ENCODE results near the gene CORO6. TPM values are rescaled to one million over a fixed set of nuclear protein-coding genes. Genes with fewer than 3 reads are reported as not detected.

Gene CORO6
- total and polyA plus RNA-seq, 10 of the 15 experiments (the other 5 are each of a cell fraction or from before 2014, with no cell fraction given) = 0.26 to 5.0 (median 1.7) TPM; not detected in 1

- peaks cover 38% of the 10 kb centered on the region for H3K4me1 ChIP-seq (ENCODE audit: control insufficient read depth, insufficient read depth, low read length)
- H3K4me2 ChIP-seq (ENCODE audit: control insufficient read depth, insufficient read depth) = peak overlapping the region; percentile 98
- intact Hi-C loops (cut with micrococcal nuclease; ENCODE audit: unreplicated experiment) = loop anchor here (10.0 kb wide), 2 partner anchors 80 to 320 kb away; partner anchors contain the start of gene SSH2
- no TSS peak for BruUV-seq (replicated peaks)
- no peak for FAIRE-seq
- DNase-seq (ENCODE audit: low read depth, low spot score) = no peak
- no peaks in the 10 kb centered on the region; the same call in 1 of the 2 replicates for H4K20me1 ChIP-seq (ENCODE audit: control insufficient read depth, insufficient read depth)
- RAD21 ChIA-PET (ENCODE audit: unreplicated experiment) = interaction anchor here (0.9 to 3.9 kb wide), 6 partner anchors 23 to 316 kb away, joined by 3 to 25 read pairs (median 4); partner anchors contain the start of genes ANKRD13B and SSH2
- H3K9me3 ChIP-seq (replicated peaks; ENCODE audit: control insufficient read depth, insufficient read depth, low read length) = no peaks in the 10 kb centered on the region; the same call in 2 of the 3 replicates
- in situ Hi-C loops (cut with MboI) = no loop called here
- no peak overlapping the region; the same call in 1 of the 2 replicates for H3K4me3 ChIP-seq
- WGBS (ENCODE audit: insufficient coverage, insufficient replicate concordance, low lambda C conversion rate, missing lambda C conversion rate) = 45% methylated on average over 16 of the region's 16 CpGs
- no peaks in the 10 kb centered on the region for H3K36me3 ChIP-seq (ENCODE audit: control insufficient read depth in 2 of 2, insufficient read depth in 2 of 2, low read length in 1 of 2)
- no peak overlapping the region for H3K27ac ChIP-seq (ENCODE audit: control insufficient read depth, insufficient read depth)
- no peak for ATAC-seq
- no peak overlapping the region for H3K9ac ChIP-seq (ENCODE audit: control insufficient read depth, insufficient read depth, low read length)
- TF ChIP-seq PAX8 (IDR thresholded peaks at IDR 0.05) (no peak), ZNF384 (IDR thresholded peaks at IDR 0.05; ENCODE audit: borderline replicate concordance, low read depth, low read length) (no peak)
- TF ChIP-seq, protein P1, sequence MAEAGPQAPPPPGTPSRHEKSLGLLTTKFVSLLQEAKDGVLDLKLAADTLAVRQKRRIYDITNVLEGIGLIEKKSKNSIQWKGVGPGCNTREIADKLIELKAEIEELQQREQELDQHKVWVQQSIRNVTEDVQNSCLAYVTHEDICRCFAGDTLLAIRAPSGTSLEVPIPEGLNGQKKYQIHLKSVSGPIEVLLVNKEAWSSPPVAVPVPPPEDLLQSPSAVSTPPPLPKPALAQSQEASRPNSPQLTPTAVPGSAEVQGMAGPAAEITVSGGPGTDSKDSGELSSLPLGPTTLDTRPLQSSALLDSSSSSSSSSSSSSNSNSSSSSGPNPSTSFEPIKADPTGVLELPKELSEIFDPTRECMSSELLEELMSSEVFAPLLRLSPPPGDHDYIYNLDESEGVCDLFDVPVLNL (IDR thresholded peaks at IDR 0.05; ENCODE audit: low read depth, low read length) = no peak
- H3K79me2 ChIP-seq (ENCODE audit: control insufficient read depth, insufficient read depth, low read length) = no peaks in the 10 kb centered on the region
- no peak overlapping the region; the same call in 1 of the 2 replicates for H2AFZ ChIP-seq (ENCODE audit: control insufficient read depth, low read depth, low read length)
- CTCF ChIA-PET = interaction anchor here (0.6 to 7.1 kb wide), 10 partner anchors 9 to 317 kb away, joined by 3 to 82 read pairs (median 7); partner anchors contain the start of gene ANKRD13B
- peaks cover 4 to 6% of the 10 kb centered on the region in 2 experiments; a peak in 3 of 4 replicates for H3K27me3 ChIP-seq (replicated peaks in 1 of 2; ENCODE audit: control insufficient read depth in 2 of 2, insufficient read depth in 2 of 2, low read length in 1 of 2)
- SMC1A ChIA-PET (ENCODE audit: uncharacterized antibody, unreplicated experiment) = interaction anchor here (0.6 to 1.7 kb wide), 6 partner anchors 23 to 312 kb away, joined by 3 to 7 read pairs (median 3); no protein-coding TSS in a partner anchor
- POLR2A ChIA-PET = interaction anchor here (0.7 to 1.5 kb wide), 4 partner anchors 21 to 189 kb away, joined by 3 to 5 read pairs (median 4); partner anchors contain the start of gene ANKRD13B
Observed at GRCh38 chr17:29614349-29615047, 8.2 kb downstream of the CORO6 start.
